T-helper 2 cell treated with Interferon-gamma antibody and Interleukin-4, amounts not matched to agents 100 ng/mL and 5 ng/mL, for 36 hours (primary cell): ENCODE results near the gene PLSCR4. TPM values are rescaled to one million over a fixed set of nuclear protein-coding genes. Genes with fewer than 3 reads are reported as not detected.
"Not testable (repeated sequence)": the region's sequence is repeated elsewhere in the genome, so short reads cannot be mapped to it uniquely, and the experiment has no call there.

Source experiments
- intact Hi-C: fragments of 100-400 bp; cut with micrococcal nuclease; formaldehyde crosslinking; loops from one replicate; pipeline ENCODE4 v1.15.1; 2023
- total RNA-seq: library from RNA; stranded (reverse); gene quantifications from 2 replicates; pipeline ENCODE4 v1.2.3, GENCODE V29; 2022

PLSCR4 gene
- total RNA-seq, 1 donor from 2014 or later: not detected

DNA sequence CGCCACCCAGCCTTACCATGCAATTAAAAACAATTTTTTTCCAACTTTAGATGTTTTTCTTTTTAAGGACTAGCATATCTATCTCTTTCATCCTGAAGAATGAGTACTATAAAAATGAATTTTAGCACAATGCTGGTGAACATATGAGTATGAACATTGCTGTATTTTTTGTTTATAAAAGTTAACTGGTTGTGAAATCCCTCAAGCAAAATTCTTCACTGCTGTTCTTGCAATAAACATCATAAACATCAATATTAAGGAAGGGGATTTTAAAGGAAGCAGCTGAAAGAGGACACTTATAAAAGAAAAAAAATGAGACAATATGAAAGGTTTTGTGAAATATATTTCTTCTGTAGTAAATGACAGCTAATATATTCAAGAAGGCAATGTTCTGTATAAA lies 3.0 kb downstream of the PLSCR4 start:
- intact Hi-C loops: no loop called here

DNA sequence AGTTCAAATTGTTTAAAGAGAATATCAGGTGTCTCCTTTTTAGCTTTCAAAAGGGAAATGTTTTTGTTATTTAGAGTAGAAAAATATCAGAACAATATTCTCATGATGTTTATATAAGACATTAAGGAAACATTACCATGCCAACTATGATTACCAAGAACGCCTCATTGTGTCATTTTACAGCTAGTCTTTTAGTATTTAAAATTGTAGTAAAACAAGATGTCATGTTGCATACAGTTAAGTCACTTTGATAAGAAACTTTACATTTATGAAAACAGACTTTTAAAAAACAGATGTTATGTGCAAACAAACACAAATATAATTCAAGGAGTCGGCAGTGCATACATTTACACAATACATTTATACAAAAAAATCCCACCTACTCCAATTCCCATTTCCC lies 4.4 kb downstream of the PLSCR4 start:
- intact Hi-C loops: no loop called here

DNA sequence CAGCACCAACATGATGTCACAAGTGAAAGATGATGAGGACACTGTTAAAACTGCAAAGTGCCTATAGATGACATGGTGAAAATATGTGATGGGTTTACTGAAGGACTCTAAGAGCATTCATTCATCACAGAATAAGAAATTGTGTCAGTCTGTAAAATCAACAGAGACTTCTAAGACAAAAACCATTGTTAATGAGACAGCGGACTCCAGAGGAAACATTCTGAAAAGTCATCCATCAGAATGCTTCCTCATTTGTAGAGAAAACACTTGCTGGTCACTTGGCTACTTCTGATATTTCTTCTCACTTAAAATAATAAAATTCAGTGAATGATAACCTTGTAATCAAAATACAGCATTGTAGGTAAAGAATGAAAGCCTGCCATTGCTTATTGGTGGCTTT lies 7.3 kb downstream of the PLSCR4 start:
- intact Hi-C loops: no loop called here

DNA sequence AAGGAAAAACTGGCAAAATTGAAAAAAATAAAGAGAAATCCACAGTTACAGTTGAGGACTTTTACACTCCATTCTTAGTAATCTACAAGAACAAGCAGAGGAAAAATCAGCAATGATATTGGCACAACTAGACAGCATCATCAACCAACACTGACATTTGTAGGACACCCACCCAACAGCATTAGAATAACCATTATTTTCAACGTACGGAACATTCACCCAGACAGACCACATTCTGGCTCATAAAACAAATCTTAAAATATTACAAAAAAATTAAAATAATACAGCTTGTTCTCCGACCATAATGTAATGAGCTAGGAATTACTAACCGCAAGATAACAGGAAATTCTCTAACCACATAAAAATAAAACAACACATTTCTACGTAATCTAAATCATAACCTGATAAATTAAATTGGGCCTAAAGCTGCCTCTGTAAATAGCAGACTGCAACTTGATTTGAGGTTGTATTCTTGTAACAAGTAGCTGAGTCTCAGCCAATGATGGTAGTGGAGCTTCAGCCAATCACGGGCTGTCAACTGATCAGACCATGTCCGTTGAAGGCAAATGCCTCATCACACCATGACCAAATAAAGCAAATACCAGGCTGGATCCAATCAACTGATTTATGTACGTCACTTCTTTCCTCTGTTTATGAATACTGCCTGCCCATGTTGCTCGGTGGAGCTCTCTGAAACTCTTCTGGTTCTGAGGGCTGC lies 9.2 kb downstream of the PLSCR4 start:
- intact Hi-C loops: no loop called here

DNA sequence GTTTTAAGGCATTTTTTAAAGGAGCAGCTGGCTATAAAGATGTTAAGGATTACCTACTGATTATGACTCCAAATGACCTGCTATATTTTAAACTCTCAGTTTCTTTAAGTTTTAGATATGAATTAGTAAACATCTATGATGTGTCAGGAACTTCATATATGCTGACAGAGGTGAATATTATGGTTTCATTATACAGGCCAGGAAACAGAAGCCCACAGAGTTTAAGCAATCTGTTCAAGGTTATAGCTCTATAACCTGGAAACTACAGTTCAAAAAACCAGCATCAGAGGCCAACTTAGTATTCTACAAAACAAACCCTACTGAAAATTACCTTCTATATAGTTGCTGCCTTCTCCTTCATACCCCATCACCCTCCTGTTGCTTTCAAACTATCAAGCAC lies 17.4 kb downstream of the PLSCR4 start:
- intact Hi-C loops: no loop called here

DNA sequence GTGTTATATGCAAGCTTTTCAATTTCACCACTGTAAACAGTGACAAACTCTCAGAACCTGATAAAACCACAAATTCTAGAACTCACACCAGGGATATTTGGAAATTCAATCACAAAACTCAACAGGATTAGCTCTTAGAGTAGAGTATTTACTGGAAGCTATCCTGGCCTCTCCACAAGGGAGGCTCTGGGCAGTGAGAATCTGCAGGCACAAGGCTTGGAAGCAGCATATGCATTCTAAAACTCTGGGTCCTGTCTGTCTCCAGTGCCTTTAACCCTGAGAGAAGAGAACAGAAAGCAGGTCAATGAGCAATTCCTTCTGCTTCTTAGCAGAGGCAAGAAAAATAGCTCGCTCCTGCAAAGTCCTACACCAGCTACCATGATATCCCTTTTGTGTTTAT lies 23.4 kb downstream of the PLSCR4 start:
- intact Hi-C loops: no loop called here

DNA sequence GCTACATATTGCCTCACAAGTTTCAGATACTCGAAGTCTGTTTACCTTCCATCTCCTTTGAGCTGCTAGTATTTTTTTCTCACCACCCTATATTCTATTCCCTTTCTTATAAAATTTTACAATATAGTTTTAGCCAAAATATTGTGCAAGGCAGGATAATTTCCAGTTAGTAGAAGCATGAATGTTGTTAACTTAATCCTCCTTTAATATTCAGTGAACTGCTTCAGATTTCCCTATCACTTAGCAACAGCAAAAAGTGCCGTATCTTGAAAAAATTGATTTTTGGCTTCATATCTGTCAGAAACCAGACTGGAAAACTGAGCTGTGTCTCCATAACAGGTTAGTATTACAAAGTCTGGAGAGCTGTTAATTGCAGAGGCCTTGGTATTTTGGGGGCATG lies 24.0 kb downstream of the PLSCR4 start:
- intact Hi-C loops: no loop called here

DNA sequence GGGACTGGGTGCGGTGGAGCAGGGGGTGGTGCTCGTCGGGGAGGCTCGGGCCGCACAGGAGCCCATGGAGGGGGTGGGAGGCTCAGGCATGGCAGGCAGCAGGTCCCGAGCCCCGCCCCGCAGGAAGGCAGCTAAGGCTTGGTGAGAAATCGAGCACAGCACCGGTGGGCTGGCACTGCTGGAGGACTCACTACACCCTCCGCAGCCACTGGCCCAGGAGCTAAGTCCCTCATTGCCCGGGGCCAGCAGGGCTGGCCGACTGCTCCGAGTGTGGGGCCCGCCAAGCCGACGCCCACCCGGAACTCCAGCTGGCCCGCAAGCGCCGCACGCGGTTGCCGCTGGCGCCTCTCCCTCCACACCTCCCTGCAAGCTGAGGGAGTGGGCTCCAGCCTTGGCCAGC lies 25.4 kb downstream of the PLSCR4 start:
- intact Hi-C loops: not testable (repeated sequence)

DNA sequence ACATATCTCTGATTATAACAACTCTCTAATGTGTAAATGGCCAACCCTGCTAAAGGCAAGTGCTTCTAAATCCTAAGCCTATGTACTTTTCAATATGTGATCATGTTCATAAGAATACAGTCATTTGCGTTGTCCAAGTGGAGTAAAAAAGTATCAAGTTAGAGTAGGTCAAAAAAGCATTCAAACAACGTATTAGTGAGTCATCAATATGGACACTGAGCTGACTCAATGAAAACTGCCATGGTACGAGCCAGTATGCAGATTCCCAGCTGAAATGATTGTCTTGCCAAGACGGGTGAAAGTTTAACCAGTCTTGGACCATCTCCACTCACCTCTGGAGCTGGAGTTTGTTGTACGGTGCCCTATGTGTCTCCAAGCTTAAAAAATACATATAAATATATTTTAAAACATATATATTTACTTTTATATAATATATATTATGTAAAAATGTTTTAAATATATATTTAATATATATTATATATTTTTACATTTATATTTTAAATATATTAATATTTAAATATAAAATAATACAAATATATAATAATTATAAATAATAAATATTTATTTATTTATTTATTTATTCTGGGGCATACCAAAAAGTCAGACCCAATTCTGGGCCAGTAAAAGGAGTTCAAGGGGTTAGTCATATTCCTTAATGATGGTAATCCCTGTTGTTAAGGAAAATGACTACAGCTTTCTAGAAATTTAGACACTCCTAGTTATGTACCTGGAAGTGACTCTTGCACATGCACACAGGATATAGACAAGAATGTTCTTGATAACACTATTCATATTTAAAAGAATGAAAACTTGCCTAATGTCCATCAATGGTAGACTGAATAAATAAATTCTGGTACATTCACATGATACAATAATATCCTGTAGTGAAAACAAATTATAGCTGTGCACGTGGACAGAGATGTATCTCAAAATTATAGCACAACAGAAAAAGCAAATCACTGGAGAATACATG lies 27.2 kb downstream of the PLSCR4 start:
- intact Hi-C loops: no loop called here

DNA sequence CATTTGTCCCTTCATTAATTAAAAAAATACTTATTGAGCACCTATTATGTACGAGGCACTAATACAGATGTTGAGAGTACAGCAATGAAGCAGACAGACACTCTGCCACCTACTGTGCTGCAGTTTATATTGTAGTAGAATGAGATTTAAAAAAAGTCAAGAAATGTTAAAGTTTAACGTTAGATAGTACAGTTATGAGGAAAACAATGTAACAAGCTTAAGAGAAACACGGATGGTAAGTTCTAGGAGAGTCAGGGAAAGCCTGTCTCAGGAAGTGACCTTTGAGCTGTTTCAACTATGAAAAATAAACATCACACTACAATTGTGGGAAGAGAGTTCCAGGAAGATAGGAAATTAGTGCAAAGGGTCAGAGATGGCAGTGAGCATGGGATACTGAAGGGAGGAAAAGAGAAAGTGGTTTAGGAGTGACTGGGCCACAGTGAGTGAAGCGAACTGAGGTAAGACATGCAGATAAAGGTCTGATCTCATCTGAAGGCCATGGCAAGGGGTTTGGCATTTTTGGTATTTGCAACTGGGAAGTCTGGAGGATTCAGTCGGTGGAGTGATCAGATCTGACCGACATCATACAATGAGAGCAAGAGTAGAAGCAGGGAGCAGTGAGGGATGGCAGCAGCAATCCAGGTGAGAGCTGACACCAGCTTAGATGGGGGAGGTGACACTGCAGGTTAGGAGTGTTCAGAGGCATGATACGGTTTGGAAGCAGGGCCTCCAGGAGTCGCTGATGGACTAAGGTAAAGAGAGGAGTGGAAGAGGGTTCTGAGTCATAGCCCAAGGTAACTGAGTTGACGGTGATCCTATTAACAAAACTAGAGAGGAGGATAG lies 28.5 kb downstream of the PLSCR4 start:
- intact Hi-C loops: no loop called here

DNA sequence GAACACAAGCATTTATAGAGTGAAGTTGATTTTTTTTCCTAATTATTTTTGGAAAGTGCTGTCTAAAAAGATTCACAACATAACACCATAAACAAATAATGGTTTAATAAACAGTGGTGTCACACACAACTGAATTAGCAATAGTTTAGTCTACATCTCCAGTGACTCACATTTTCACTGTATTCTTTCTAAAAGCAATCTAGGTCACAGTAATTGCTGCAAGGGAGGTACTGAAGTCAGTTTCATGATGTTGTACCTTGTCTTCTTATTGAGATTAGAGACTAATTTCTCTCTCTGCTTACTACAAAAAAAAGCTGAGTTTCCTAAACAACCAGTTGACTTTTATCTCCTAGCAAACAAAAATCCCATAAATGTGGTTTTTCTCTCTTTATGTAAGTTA lies 29.6 kb downstream of the PLSCR4 start:
- intact Hi-C loops: no loop called here

DNA sequence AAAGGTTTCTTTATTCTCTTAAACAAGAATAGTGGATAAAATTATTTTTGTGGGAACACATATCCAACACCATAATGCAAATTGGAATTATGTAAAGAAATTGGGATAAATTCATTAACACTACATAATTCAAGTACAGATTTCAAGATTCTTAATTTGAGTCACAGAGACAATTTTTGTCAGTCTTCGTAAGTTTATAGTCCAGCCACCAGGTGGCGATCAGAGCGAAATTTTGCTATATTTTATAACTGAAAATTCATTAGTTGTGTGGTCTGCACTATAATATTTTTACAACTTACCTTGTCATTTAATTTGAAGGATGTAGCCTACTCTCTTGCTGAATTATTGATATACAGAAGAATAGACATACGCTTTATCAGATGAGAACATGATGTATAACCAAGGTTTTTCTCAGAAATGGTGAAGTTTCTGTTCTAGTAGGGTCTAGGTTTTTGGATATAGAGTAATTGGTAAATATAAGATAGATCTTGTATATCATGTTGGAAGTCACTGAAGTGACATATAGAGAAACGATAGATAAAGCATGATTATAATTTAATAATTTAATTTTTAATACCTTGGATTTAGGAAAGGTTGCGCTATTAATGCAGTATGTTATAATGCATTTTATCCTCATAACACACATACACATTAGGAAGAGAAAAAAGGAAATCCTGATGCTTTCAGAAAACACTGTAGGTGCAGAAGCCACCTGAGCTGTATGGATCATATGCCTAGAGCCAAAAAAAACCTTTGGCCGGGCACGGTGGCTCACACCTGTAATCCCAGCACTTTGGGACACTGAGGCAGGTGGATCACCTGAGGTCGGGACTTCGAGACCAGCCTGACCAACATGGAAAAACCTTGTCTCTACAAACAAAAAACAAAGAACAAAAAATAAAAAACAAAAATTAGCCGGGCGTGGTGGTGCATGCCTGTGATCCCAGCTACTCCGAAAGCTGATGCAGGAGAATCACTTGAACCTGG lies 31.7 kb downstream of the PLSCR4 start:
- intact Hi-C loops: loop anchor here (1.0 to 5.0 kb wide), 4 partner anchors 108 to 421 kb away; no protein-coding TSS in a partner anchor

DNA sequence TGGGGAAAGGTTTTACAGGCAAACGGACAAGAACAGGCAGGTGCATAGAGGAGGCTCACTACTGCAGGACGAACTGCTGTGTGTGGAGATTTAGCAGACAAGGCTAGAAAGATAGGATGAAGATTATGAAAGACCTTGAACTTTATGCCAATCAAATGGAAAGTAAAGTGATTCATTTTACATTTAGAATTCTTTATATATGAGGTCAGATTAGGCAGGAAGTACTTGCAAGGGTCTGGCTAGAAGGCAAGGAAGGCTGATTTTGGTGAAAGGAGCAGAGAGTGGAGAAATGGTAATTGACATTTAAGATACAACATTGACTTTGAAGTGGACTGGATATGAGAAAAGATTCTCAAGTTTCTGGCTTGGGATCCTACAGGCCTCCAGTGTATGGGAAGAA lies 33.6 kb downstream of the PLSCR4 start:
- intact Hi-C loops: loop anchor here (5.0 kb wide), 1 partner anchor 380 kb away; no protein-coding TSS in a partner anchor

DNA sequence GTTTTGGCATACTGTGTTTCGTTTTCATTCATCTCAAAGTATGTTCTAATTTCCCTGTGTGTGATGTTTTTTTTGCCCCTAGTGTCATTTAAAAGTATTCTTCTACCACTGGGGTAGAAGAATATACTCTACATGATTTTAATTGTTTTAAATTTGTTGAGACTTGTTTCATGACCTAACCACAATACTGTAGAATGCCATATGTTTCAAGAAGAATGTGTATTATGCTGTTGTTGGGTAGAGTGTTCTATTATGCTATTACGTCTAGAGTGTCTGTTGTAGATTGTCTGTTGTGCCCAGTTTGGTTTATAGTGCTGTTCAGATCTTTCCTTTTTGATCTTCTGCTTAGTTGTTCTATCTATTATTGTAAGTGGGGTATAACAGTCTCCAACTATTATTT lies 36.4 kb downstream of the PLSCR4 start:
- intact Hi-C loops: no loop called here

DNA sequence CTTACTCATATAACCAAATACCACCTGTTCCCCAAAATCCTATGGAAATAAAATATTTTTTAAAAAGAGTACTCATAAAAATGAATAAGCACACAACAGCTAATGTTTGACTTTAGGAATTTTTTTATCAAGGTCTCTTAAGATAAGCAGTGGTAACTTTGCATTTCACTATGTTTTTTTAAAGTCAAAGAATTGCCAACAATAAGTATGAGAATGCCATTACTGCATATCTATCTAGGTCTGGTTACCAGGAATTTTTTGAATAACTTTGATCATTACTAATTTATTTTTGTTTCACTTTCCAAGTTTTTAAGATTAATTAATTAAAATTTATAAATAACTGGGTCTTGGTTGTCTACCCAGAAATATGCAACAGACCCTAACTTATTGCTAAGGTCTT lies 41.5 kb downstream of the PLSCR4 start:
- intact Hi-C loops: no loop called here

DNA sequence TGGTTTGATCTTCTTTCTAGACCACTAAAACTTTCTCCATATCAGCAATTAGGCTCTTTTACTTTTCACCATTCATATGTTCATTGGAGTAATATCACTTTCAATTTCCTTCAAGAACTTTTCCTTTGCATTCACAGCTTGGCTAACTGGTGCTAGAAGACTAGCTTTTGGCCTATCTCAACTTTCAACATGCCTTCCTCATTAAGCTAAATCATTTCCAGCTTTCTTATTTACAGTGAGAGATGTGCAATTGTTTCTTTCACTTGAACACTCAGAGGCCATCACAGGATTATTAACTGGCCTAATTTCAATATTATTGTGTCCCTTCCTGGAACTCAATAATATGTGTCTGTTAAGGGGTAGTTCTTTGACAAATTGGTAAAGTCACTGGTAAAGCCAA lies 47.1 kb downstream of the PLSCR4 start:
- intact Hi-C loops: no loop called here

DNA sequence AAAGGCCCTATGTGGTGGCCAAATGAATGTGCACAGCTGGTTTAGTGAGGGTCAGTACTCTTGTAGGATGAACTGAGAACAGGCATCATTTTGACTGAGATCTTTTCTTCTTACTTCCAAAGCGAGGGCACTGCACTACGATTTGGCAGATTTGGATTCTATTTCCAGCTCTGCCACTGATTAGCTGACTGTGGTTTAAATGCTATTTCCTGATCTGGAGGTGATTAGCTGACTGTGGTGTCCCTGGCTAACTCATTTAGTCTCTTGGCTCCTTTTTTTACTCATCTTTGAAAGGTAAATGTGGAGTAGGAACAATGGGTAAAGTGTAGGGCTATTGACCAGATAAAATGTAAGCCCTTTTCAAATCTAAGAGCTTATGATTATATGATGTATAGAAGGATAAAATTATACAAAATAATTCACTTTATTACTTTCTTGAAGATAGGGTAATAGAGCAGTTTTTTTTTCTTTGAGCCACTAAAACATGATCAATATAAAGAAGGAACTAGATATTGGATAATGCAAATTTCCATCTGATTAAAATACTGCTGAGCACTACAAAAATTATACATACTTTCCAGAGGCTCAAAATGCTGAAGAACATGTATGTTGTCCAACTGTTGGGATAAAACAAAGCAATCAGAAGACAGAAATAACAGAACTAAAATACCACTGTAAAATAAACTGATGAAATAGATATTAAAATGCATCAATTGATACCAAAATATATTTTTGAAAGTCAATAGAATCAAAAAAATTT lies 50.3 kb downstream of the PLSCR4 start:
- intact Hi-C loops: no loop called here

DNA sequence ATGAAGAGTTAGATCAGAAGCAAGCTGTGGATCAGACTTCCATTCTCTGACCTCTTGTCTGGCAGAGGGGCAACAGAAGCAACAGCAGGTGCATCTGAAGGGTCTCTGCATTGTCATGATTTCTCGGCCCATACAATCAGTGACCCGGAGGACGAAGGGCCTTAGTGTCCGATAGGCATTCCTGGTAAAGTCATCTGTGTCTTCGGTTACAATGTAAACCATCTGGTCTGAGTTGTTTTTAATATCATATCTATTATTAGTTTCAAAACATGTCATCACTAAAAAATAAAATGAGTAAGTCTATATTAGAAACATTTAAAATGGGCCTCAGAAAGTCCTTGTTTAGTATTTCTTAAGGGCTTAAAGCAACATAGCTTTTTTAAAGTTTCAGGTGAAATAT lies 51.1 kb downstream of the PLSCR4 start:
- intact Hi-C loops: no loop called here

DNA sequence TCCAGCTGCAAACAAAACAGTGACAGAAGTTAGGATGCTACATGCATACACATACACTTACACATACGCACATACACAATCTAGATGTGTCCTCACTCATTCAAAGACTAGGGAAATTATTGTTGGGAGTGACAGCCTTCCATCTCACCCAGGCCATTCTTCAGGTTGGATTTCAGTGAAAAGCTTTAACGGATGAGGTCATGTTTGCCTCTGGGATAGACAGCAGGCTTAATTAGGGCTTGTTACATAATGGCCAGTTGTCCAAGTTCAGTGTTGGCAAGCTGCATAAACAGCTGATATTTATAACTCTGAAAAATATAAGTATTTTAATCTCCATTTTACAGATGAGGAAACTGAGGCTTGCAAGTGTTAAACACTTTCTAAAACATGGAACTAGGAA lies 54.1 kb downstream of the PLSCR4 start:
- intact Hi-C loops: no loop called here

DNA sequence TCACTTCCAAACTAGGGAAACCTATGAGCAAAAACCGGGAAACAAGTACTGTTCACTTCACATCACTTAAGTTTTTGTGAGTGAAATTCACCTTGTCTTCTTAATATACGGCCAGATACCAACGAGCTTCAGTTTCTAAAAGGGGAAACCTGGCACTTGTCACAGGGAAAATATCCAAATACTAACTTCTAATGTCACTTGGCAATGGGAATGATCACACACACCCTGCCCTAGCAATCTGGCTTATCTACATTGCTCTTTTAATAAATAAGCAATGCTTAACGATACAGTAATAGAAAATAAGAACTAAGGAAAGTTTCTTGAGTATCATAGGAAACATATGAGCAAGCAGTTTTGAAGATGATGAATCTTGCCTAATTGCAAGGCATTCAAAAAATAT lies 55.3 kb downstream of the PLSCR4 start:
- intact Hi-C loops: no loop called here
